Measurements from ENCODE around the gene AFTPH. TPM values are rescaled to one million over a fixed set of nuclear protein-coding genes. Genes with fewer than 3 reads are reported as not detected.

AFTPH gene
- total and polyA plus RNA-seq, 9 of the 15 experiments (the other 6 are each of a cell fraction or from before 2014, with no cell fraction given), result 8.0 to 26.2 (median 13.8) TPM

- TF ChIP-seq ZBTB11 (CRISPR knock-in tag; IDR thresholded peaks at IDR 0.05), result no peak
- TF ChIP-seq HDGF (IDR thresholded peaks at IDR 0.05), result no peak
- no peak for TF ChIP-seq ZKSCAN1 (IDR thresholded peaks at IDR 0.05; ENCODE audit: low read depth, low read length)
- no peak for TF ChIP-seq TSHZ1 (CRISPR knock-in tag; IDR thresholded peaks at IDR 0.05)
- TF ChIP-seq SMARCE1 (IDR thresholded peaks at IDR 0.05), result no peak
- no peak for TF ChIP-seq ZNF79 (CRISPR knock-in tag; IDR thresholded peaks at IDR 0.05; ENCODE audit: low read depth)
- TF ChIP-seq ZNF24 (IDR thresholded peaks at IDR 0.05), result no peak
Measured at GRCh38 chr2:64500549-64500948, 23.6 kb upstream of the AFTPH start (continued).

All from K562 (cell line).